Measurements from ENCODE around the gene FBXL4. TPM values are rescaled to one million over a fixed set of nuclear protein-coding genes. Genes with fewer than 3 reads are reported as not detected.

Gene FBXL4
- total RNA-seq, 1 donor from 2014 or later: 18.5 TPM

- Histone ChIP-seq H3K9me3 (no peaks in the 10 kb centered on the region), H3K27ac (no peak overlapping the region), H3K4me3 (no peak overlapping the region), H3K27me3 (no peaks in the 10 kb centered on the region), H3K4me1 (no peaks in the 10 kb centered on the region), H3K36me3 (peaks cover 31% of the 10 kb centered on the region)
- DNase-seq: no peak
- intact Hi-C loops (cut with DNase I): no loop called here
- TF ChIP-seq CTCF (IDR thresholded peaks at IDR 0.05): no peak
- no peak for ATAC-seq
These were observed 42.0 kb downstream of the FBXL4 start for GRCh38 chr6:98905759-98906158.

GRCh38 chr6:98904096-98904495 is 43.6 kb downstream of the FBXL4 start:
- DNase-seq (no peak), ATAC-seq (no peak)
- Histone ChIP-seq H3K36me3 (peaks cover 46% of the 10 kb centered on the region), H3K4me3 (no peak overlapping the region), H3K27ac (no peak overlapping the region), H3K4me1 (no peaks in the 10 kb centered on the region), H3K27me3 (no peaks in the 10 kb centered on the region), H3K9me3 (no peaks in the 10 kb centered on the region)
- TF ChIP-seq CTCF (IDR thresholded peaks at IDR 0.05): no peak
- intact Hi-C loops (cut with DNase I): no loop called here

GRCh38 chr6:98900706-98901105 is 47.0 kb downstream of the FBXL4 start:
- H3K4me1 ChIP-seq: no peaks in the 10 kb centered on the region
- ATAC-seq: no peak
- H3K36me3 ChIP-seq: peaks cover 65% of the 10 kb centered on the region
- intact Hi-C loops (cut with DNase I): no loop called here
- no peak for TF ChIP-seq CTCF (IDR thresholded peaks at IDR 0.05)
- H3K9me3 ChIP-seq: no peaks in the 10 kb centered on the region
- H3K27ac ChIP-seq: no peak overlapping the region
- no peak for DNase-seq
- H3K4me3 ChIP-seq: no peak overlapping the region
- no peaks in the 10 kb centered on the region for H3K27me3 ChIP-seq

- ATAC-seq: no peak
- Histone ChIP-seq H3K4me3 (no peak overlapping the region), H3K36me3 (peaks cover 46% of the 10 kb centered on the region), H3K9me3 (no peaks in the 10 kb centered on the region), H3K27ac (no peak overlapping the region), H3K27me3 (no peaks in the 10 kb centered on the region), H3K4me1 (no peaks in the 10 kb centered on the region)
- TF ChIP-seq CTCF (IDR thresholded peaks at IDR 0.05): no peak
- DNase-seq: no peak
- intact Hi-C loops (cut with DNase I): no loop called here
These were observed 52.9 kb downstream of the FBXL4 start for GRCh38 chr6:98894810-98895209.

- no peaks in the 10 kb centered on the region for H3K4me1 ChIP-seq
- H3K27me3 ChIP-seq: no peaks in the 10 kb centered on the region
- intact Hi-C loops (cut with DNase I): no loop called here
- H3K4me3 ChIP-seq: no peak overlapping the region
- DNase-seq (no peak), ATAC-seq (no peak)
- H3K9me3 ChIP-seq: no peaks in the 10 kb centered on the region
- no peak for TF ChIP-seq CTCF (IDR thresholded peaks at IDR 0.05)
- H3K36me3 ChIP-seq: peaks cover 3% of the 10 kb centered on the region
- no peak overlapping the region for H3K27ac ChIP-seq
These were observed 60.1 kb downstream of the FBXL4 start for GRCh38 chr6:98887650-98888049.

- TF ChIP-seq CTCF (IDR thresholded peaks at IDR 0.05): no peak
- Histone ChIP-seq H3K4me1 (no peaks in the 10 kb centered on the region), H3K27me3 (no peaks in the 10 kb centered on the region), H3K27ac (no peak overlapping the region), H3K36me3 (no peaks in the 10 kb centered on the region), H3K4me3 (no peak overlapping the region), H3K9me3 (no peaks in the 10 kb centered on the region)
- ATAC-seq: no peak
- intact Hi-C loops (cut with DNase I): no loop called here
- no peak for DNase-seq
These were observed 62.4 kb downstream of the FBXL4 start for GRCh38 chr6:98885330-98885729.
